Activated T-cell treated with anti-CD3 and anti-CD28 coated beads for 4 hours (primary cell): ENCODE measurements around the gene ZNF648.
"Not testable (repeated sequence)": the region's sequence is repeated elsewhere in the genome, so short reads cannot be mapped to it uniquely, and the experiment has no call there.

Source experiments
- DNase-seq: peaks from one replicate; pipeline ENCODE4 v3.0.0-alpha.2; 2020

ZNF648 gene

DNA sequence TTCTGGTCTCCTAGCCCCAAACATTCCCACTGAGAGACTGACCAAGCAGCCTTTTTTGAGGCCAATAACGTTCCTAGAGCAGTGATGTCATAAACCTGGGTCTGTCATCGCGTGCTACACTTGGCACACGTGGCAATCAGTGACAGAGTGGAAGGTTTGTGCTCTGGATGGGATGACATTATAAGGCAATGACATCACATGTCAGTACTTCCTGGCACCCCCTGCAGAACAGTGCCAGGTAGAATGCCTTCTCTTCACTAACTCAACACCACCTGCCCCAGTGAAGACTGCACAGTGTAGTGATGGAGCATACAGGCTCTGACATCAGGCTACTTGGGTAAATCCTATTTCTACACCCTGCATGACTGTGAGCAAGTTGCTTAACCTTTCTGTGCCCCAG is 5.4 kb upstream of the ZNF648 start:
- DNase-seq, result no peak

DNA sequence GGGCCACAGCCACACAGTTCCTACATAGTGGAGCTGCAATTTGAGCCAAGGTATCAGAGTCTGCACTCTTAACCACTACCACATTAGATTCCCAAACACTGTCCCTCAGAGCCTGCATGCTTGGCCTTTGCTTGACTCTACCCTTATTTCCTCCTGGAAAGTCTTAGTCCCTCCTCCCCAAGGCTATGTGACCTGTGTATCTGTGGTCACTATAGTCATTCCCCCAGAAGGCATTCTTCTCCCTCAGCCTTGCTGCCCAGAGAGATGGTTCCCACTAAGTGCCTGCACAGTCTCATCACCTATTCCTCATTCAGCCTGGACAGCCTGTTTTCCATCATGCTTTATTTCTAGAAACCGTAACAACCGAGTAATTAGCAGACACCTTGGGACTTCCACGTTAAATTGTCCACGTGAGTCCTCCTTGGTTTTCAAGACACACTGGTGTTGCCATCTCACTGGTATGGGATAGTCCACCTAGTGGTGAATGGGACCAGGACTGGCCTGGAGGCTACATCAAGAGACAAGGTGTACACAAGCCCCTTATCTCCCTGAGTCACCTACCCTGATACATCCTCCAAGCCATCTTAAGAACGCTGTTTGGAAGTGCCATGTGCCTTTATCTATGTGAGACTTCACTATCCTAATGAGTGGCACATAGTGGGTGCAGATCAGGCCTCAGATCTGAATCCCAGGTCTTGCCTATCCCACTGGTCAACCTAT is 3.8 kb upstream of the ZNF648 start:
- DNase-seq, result no peak

DNA sequence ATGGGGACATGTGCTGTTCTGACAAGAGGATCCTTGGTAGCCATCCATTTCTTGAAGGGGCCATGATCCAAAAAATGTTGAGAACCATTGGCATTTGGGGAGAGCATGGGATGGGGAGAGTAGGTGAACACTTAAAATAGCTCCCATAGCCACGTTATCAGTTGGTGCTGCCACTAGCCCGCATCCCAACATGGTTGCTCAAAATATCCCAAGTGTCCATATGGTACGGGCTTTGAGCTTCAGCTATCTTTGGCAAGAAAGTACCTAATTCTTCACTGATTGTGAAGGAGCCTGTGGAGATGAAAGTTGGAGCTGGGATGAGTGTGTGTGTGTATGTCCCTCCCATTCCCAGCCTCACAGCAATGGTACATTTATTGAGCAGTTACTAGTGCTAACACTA is 3.1 kb upstream of the ZNF648 start:
- DNase-seq, result no peak

DNA sequence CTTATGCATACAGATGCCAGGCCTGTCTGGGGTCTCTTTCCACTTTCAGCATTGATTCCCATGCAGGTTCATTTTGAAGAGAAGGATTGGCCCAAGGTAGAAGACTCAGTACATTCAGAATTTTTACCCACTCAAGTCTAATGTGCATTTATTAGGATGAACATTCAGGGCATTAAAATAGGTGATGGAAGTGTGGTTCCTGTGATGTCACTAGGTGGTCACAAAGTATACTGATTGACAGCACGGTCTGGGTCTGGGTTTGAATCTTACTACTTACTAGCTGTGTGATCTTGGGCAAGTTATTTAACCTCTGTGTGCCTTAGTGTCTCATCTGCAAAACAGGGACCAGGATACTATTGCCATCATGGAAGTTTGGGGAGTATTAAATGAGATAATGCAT is 711 bp upstream of the ZNF648 start:
- DNase-seq, result no peak

DNA sequence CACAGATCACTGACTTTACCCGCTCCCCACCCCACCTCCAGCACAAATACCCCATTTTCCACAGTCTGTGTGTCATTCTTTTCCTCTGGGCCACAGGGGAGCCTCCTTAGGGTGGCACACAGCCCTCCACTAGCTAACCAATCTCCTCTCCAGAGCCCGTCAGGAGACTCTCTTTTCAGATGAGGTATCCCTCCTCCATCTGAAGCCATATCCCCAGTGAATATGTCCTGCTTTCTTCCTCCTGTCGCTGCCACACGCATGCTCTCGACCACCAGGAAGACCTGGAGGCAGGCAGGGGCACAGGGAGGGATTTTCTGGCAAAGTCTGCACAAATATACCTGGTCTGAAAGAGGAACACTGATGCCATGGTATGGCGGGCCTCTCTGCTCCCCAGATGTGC is 635 bp downstream of the ZNF648 start:
- no peak for DNase-seq

DNA sequence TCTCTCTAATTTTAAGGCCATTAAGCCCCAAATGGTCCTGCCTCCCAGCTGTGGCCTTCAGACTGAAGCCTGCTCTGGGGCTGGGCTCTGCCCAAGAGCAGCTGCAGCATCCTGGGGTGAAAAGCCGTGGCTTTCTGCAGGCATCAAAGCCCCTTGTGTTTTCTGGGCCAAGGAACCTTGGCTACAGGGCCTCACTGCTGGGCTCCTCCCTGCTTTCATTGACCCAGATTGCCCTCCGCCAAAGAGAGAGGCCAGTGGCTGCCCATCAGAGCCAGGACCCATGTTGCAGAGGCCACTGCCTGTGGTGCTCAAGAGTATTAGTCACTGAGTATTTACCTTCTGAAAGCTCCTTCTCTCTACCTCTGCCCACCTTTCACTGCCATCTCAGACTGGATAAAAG is 1.6 kb downstream of the ZNF648 start:
- no peak for DNase-seq

DNA sequence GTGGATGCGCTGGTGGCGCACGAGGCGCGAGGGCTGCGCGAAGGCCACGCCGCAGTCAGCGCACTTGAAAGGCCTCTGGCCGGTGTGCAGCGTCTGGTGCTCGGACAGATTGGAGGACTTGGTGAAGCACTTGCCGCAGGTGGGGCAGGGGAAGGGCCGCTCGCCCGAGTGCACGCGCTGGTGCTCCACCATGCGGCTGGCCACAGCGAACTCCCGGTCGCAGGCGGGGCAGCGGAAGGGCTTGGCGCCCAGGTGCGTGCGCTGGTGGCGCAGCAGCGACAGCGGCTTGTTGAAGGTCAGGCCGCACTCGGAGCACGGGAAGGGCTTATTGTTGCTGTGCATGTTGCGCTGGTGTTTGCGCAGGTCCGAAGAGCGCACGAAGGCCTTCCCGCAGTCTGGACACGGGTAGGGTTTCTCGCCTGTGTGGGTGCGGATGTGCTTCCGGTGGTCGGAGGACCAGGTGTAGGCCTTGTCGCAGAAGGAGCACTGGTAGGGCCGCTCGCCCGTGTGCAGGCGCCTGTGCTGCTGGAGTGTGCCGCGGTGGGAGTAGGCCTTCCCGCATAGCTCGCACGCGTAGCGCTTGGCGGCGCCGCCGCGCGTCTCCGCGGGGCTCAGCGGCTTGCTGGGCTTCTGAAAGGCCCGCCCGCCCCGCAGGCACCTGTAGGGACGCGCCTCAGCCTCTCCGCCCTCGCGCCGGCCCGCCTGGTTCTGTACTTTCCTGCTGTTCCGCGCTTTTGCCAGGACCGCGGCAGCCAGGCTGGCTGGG is 4.7 kb downstream of the ZNF648 start:
- no peak for DNase-seq

DNA sequence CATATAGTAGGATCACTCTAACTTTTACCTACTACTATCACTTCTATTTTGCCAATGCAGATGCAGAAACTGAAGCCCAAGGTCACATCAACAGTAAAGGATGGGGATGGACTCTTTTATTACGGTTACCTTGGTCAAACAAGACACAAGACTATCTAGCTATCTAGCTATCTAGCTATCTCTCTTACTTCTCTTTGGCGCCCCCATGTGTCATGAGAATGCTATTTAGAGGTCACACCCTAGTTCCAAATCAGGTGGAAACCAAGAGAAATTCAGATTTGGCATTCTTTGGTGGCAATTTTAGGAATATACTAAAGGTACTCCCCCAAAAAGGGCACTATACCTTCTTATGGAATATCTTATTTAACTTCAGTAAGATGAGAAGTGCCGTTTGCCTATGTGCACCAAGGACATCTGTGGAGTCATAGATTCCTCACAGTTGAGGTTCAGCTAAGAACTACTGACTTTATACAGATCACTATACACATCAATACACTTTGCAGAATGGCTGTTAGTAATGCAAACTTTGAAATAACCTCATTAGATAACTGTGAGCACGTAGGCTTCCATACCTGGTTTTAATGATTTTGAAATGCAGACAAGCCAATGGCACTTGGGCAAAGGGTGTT is 6.7 kb downstream of the ZNF648 start:
- DNase-seq, result peak; percentile 55

DNA sequence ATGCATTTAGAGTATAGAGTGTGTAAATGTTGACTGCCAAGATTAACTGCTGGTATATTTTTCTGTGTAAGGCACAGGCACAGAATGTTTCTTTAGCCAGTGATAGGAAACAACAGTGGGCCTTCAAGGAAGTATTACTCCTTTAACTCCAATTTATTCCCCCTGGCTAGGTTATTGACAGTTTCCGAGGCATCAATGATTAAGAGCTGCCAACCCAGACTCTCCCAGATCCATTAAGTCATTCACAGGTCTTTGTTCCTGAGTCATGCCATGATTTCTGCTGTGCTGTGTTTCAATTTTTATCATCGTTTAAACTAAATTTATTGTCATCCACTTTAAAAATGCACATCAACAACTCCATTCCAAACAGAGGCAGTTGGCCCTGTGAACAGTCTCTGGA is 9.2 kb downstream of the ZNF648 start:
- no peak for DNase-seq

DNA sequence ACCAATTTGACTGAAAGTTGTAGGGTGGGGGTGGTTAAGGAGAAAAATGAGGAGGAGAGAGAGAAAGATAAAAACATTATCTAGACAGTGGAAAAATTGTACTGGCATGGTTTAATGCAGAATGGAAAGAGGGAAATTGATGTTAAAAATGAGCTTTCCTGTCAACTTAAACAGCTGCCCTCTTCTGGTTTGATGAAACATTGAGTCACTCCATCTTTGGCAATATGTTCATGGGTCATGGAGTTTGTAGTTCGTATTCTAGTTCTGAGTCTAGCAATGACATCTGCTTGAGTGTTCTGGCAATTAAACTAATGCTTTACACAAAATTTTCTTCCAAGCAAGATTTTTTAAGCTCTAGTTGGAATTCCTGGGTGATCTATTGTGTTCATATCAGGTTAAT is 9.6 kb downstream of the ZNF648 start:
- no peak for DNase-seq

DNA sequence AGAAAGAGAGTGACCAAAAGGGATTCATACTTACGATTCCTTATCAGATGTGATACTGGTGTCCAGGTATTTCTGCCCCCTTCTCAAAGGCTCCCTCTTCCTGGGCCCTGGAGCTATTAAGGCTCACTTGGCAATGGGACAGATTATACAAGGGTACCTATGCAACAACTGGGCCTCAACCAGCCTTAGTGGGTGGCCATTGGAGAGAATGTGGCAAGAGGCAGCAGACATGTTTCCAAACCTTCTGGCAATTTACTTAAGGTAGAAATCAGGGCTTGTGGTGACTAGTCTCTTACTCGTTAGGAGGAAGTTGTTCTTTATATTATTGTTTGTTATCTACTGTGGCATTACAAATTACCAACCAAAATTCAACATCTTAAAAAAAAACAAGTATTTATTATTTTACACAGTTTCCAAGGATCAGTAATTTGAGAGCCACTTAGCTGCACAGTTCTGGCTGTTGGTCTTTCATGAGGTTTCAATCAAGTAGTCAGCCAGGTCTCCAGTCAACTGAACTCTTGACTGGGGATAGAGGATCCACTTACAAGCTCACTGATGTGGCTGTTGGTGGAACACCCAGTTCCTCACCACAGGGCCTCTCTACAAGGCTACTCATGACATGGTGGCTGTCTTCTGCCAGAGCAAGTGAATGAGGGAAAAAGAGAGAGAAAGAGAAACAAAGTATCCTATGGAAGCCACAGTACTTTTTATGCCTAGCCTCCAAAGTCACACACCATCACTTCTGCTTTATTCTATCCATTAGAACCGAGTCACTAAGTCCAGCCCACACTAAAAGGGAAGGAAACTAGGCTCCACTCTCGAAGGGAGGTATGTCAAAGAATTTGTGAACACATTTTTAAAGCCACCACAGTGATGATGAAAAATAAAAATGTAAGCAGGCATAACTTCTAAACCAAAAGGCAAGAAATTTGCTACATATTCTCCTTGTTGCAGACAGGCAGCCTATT is 10.7 kb downstream of the ZNF648 start:
- DNase-seq, result no peak

DNA sequence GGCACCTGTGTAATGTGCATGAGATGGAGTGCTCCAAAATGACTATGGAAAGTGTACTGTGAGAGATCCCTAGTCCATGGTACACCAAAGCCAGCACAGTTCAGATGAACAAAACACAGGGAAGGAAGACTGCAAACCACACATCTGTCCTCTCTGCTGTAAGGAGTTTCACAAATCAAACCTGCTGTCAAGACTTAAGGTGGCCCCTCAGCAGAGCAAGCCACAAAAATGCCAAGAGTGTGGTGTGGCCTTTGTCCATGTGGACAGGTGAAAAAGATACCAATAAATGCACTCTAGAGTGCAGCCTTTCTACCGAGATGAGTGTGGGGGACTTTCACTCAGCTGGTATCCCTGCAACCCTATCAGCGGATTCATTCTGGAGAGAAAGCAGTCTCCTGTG is 12.9 kb downstream of the ZNF648 start:
- DNase-seq, result no peak

DNA sequence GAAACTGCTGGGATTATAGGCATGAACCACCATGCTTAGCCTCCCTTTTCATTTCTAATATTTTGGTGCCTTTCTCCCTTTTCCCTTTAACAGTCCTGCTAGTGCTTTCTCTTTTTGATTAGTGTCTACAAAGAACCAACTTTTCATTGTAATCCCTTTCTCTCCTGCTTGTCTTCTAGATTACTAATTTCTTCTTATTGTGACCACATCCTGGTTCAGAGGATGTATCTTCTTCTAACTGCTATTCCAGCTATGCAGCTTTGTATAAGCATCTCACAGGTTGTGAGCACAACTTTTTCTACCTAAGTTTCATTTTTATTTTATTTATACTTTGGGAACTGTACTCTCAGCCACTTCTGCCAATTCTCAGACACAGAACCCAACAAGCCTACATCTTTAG is 14.7 kb downstream of the ZNF648 start:
- DNase-seq, result no peak

DNA sequence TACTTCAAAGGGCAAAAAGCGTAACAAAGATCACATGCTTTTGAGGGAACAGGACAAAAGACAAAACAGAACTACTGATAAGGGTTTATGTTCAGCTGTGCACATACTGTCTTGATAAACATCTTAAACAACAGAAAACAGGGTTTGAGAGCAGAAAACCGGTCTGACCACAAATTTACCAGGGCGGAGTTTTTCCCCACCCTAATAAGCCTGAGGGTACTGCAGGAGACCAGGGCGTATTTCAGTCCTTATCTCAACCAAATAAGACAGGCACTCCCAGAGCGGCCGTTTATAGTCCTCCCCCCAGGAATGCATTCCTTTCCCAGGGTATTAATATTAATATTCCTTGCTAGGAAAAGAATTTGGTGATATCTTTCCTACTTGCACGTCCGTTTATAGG is 16.0 kb downstream of the ZNF648 start:
- not testable (repeated sequence) for DNase-seq

DNA sequence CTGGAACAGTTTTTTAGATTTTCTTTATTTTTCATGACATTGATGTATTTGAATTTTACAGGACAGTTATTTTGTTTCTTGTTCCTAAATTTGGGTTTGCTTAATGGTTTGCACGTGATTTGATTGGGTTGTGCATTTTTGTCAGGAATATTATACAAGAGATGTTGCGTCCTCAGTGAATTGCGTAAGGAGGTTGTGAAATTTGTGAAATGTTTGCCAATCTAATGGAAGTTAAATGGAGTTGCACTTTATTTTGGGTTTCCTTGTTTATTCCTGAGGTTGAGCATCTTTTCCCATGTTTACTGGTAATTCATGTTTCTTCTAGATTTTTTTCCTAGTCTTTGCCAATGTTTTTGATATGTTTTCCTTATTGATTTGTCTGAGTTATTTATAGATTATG is 19.9 kb downstream of the ZNF648 start:
- DNase-seq, result no peak

DNA sequence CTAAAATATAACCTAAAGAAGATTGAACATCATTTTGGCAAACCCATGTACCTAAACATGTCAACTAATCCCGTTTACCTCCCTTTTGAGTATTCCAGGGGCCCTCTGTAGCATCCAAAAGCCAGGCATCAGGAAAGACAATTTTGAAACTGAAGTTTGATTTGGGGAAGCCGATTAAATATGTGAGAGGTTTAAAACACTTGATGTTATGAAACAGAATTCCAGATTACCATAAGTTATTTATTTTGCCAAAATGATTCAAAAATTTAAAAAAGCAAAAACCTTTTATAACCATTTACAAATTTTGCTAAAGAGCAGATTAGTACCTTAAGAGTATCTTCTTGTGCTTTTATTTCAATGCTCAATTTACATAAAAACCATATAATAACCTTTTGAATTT is 23.3 kb downstream of the ZNF648 start:
- DNase-seq, result no peak

DNA sequence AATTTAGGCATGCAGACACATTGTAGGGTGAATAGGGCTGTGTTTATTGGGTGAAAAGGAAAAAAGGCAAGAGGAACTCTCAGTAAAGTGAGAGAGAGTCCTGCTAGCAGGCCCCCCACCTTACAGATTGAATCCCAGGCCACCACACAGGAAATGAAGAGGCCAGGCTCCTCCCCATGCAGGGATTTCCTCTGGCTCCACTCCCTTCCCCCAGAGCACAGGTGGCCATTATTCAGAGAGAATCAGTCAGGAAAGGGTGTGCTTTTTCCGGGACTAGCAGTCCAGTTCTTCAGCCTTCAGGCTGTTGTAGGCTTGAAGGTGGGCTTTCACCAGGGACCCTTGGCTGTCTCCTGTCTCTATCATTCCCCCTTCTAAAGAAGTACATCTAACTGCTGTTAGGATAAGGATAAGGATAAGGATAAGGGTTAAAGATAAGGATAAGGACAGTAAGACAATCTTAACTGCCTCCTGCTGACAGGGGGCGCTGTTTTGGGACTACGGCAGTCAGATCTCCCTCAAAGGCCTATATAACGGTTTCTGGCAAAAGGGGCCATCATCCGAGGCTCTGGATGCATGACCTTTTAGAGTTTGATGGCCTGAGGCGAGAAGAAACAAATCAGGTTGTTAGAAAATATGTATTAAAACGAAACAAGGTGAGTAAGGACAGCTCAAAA is 26.3 kb downstream of the ZNF648 start:
- DNase-seq, result no peak

DNA sequence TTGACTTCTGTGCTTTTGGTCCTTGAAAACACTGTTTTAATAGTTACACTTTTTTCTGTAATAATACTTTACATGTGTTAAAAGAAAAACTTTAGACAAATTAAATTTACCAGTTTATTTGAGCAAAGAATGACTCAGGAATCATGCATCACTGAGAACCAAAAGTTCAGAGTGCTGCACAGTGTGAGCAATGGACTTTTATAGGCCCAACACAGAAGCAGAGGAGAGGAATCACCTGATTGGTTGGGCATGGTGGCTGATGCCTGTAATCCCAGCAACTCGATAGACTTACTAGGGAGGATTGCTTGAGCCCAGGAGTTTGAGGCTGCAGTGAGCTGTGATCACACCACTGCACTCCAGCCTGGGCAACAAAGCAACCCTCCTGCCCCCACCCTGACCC is 29.3 kb downstream of the ZNF648 start:
- DNase-seq, result no peak

DNA sequence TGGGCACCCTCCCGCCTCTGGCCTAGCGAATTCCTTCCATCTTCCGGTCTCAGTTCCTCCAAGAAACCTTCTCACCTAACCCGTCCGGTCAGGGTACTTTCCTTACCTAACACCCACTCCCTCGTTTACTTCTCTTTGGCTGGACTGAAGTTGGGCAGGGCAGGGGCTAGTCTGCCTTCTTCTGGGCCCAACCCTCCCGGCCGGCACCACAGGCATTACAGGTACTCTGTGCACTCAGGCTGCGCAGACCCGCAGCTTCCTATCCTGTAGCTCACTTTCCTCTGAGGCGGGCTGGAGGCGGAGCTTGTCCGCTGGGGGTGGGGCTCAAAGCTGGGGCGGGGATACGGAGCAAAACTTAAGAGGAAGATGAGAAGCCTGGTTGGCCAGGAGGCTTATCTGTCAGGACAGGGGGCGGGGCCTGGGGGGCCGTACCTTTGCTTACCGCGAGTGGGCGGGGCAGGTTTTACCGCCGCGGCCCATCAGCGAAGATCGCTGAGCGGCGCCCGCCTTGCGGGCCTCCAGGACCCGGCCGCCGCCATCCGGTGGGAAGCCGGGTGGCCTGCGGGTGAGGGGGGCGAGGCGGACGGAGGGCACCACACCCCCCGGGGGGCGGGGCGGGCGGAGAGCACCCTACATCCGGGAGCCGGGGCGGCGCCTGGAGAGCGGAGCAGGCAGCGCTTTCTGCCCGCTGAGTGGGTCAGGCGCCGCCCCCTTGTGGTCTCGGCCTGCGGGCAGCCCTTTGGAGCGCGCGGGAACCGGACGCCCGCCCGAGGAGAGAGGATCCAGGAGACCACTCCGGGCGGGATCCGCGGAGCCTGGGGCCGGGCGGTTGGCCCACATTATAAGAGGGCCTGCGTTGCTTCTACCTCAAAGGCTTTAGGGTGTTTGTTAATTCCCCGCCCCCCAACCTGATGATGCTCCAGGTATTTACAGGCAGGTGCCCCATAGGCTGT is 31.9 kb downstream of the ZNF648 start:
- DNase-seq, result peak; percentile 98

DNA sequence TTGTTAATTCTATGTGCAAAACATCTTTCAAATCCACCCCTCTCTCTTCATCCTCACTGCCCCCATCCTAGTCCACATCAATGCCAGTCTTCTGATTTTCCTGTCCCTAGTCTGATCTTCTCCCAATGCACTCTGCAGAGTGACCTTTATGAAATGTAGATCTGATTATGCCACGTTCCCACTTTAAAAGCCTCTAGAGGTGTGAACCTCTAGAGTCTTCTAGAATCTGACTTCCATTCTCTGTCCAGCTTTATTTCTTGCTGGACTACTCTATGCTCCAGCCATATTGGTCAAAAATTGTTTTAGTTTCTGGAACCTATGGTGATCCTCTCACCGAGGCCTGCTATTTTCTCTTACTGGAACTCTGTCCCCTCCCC is 32.5 kb downstream of the ZNF648 start:
- DNase-seq, result no peak

DNA sequence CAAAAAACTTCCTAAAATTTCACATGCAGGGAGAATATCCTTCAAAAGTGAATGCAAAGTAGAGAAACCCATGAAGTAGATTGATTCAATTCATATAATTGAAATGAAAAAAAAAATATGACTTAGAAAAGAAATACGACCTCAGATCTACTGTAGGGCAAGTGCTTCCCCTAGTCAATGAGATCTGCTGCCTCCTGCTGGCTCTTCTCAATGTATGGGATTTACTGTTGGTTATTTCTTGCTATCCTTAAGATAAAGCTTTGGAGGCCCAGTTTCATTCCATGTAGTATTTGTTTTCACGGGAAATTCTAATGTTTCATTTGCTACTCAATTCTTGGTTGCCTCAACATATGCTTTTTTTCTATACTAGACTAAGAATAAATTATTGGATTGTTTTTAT is 46.2 kb downstream of the ZNF648 start:
- DNase-seq, result no peak
